ENCODE measurements around the gene HOXD10.

GRCh38 chr2:176075481-176075880 is 41.1 kb upstream of the HOXD10 start:
- no peak for TF ChIP-seq YY1 (IDR thresholded peaks at IDR 0.05; ENCODE audit: low read depth)
- TF ChIP-seq EGR1 (IDR thresholded peaks at IDR 0.05), result no peak
- TF ChIP-seq EP300 (IDR thresholded peaks at IDR 0.05; ENCODE audit: borderline replicate concordance), result no peak
- no peak for TF ChIP-seq CEBPB (IDR thresholded peaks at IDR 0.05)
- no peak for TF ChIP-seq TCF12 (IDR thresholded peaks at IDR 0.05; ENCODE audit: low read depth)
- no peak for TF ChIP-seq MAX (IDR thresholded peaks at IDR 0.05)
- TF ChIP-seq TAF1 (IDR thresholded peaks at IDR 0.05; ENCODE audit: low read depth), result no peak
- TF ChIP-seq USF1 (IDR thresholded peaks at IDR 0.05), result no peak
- no peak for TF ChIP-seq RAD21 (IDR thresholded peaks at IDR 0.05; ENCODE audit: low read depth)
- TF ChIP-seq CREB1 (IDR thresholded peaks at IDR 0.05; ENCODE audit: low read depth), result no peak
- no peak for TF ChIP-seq NFIC (IDR thresholded peaks at IDR 0.05)
- TF ChIP-seq REST (IDR thresholded peaks at IDR 0.05; ENCODE audit: low read depth), result no peak
- TF ChIP-seq FOXM1 (IDR thresholded peaks at IDR 0.05; ENCODE audit: borderline replicate concordance, low read depth), result no peak
